GM21423 (cell line): ENCODE measurements around the gene CDH11.

ENCODE experiments used
- ATAC-seq: cut with Tn5 transposase; IDR thresholded peaks from one replicate; pipeline ENCODE4 v1.9.1; 2021; ENCODE audit warnings: mild to moderate bottlenecking, moderate library complexity; ENCODE audit not compliant: unreplicated experiment

Gene CDH11

DNA sequence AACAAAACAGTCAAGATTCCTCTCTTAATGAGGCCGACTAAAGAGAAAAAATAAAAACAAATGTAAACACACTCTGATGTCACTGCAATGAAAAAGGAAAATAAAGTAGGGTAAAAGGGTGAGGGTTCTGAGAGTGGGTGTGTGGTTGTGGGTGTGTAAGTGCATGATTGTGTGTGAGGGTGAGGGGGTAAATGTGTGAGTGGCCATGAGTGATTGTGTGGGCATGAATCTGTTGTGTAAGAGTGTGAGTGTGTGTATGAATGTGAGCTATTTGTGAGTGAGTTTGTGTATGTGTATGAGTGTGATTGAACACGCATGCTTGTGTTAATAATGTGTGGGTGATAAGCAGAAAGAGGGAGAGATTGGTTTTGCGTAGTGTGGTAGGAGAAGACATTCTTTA, 132.8 kb downstream of the CDH11 start:
- ATAC-seq: no peak

DNA sequence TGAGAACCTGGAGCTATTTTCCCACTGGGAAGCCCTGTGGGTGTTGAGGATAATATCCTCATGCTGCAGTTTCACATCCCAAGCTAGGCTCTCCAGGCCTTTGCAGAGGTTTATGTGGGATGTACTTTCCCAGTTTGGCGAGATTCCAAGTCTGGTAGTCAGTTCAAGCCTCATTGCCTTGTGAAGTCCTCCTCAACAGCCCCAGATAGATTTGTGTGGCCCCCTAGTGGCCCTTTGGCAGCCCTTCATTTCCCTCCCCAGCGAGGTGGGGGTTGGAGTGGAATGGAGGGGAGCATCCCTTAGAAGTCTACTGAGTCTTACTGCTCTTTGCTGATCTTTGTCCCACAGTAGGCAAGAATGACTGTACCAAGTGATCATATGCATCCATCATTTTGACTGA, 137.9 kb downstream of the CDH11 start:
- no peak for ATAC-seq

DNA sequence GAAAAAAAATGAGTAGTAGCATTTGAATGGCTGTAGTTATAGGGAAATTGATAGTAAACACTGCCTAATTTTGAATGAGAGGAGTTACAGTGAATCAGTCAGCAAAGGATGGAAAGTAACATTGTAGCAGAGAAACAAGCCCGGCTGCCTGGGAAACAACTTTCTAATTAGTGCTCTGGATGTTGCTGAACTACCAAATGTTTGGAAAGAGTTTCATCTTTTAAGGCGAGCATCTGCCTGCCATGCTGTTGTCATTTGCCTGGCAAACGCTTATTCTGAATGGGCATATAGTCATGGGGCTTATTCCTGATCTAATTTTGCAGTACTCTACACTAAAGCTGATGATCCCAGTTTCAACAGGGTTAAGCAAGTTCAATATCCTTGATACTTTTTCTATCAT, 138.6 kb downstream of the CDH11 start:
- no peak for ATAC-seq

DNA sequence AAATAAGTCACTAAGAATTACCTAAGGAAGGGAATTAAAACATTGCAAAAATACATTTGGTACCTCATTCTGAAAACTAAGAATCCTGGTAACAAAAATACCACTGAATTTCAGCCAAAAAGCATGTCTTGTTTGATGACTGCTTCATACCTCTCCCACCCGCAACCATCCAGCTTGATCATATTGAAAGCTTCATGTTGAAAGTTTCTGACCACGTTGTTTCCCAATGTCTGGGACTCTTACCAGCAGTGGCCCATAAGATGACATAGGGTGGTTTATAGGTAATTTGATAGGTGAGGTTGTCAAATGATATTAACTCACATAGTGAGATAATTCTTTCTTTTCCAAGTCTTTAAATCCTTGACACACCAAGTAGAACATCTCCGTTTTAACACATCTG, 139.3 kb downstream of the CDH11 start:
- no peak for ATAC-seq

DNA sequence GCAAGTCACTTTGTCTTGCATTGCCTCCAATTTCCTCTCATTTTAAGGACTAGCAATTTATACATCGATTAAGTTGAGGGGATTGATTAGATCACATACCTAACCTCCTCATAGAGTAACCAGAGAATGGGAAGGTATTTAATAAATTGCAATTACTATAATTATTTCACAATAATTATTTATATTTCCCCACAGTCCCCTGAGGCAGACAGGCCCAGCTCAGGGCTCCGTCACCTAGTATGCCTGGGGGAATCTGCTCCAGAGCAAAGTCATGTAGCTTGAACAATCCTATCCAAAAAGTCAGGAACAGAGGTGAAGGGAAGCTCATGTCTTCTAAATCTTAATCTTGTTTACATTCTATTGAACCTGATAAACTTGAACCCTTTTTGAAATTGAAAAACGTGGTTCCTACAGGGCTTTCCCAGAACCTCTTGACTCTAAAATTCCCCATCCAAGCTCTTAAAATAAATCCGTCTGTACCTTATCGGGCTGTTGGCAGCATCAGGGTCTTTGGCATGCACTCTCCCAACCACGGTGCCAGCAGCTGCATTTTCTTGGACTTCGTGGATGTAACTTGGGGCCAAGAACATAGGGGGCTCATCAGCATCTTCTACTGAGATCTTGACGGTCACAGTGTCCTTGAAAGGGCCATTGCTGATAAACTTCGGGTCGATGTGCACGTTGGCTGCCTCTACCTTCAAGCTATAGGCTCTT, 140.1 kb downstream of the CDH11 start:
- ATAC-seq: no peak

DNA sequence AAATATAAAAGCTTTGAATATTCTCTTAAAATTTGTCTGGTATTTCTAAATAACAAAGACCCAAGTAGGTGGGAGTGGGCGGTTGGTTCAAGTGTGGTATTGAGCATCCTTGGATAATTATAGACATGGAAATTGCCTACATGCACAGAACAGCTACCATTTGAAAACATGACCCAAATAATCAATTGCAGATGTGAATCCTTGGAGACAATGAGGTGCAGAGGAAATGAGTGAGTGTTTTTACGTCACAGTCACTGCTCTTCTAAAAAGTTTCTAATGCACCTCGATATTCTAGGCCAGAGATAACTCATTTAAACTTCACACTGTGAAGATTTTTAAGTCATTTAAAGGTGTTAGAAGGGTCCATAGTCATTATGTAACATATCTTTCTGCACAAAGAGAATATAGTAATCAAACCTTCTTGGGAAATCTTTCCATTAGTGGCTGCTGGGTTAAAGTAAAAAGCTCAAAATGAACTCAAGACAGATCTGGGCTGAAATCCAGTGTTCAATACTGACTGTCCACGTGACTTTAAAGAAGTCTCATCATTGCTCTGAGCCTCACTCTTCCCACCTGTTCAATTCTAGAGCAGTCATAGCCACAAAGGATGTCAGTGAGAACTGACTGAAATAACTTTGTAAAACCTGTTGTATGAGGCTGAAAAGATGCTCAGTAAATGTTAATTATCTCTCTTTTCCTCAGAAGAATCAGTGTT, 144.5 kb downstream of the CDH11 start:
- ATAC-seq: no peak

DNA sequence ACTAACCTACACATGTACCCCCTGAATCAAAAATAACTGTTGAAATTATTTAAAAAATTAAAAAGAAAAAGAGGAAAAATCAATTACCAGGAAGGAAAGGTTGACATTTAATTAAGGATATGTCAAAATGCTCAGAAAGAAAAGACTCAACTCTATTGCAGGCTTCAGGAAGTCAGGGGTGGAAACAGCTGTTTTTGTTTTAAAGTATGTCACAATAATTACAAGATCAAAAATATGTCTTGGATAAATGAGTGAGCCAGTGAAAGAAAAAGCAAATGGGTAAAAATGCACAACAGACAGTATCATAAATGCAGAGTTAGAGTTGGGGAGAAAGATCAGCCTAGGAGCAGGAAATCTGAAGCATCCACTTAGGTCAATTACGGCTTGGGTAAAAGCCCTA, 146.0 kb downstream of the CDH11 start:
- no peak for ATAC-seq

DNA sequence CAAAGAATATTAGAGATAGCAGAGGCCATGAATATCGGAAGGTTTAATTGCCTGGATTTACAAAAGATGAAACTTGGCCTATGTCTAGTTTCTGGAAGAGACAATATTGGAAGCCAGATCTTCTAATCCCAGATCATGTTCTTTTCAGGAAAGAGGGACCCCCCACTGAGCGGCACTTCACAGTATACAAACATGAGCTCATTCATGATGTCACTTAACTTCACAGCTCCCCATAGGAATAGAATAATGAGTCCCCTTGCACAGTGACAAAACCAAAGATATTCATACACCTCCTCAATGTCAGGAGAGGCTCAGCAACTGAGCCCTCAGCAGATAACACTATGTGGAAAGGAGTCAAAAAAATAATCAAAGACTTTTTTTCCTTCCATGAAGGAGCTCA, 147.5 kb downstream of the CDH11 start:
- ATAC-seq: no peak

DNA sequence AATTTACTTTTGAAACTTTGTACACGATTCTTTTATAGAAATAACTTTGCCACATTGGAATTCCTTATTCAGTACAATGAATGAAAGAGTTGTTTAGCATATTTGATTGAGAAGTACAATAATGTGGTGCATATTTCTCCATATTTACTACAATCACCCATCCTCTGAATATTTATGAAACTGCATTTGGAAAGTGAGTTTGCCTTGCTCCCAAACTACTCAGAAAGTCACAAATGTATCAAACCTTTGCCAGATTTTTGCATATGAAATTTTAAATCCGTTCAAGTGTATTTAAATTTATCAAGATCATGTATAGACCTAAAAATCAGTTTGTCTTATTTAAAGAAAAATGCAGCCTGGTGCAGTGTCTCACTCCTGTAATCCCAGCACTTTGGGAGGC, 148.7 kb downstream of the CDH11 start:
- no peak for ATAC-seq

DNA sequence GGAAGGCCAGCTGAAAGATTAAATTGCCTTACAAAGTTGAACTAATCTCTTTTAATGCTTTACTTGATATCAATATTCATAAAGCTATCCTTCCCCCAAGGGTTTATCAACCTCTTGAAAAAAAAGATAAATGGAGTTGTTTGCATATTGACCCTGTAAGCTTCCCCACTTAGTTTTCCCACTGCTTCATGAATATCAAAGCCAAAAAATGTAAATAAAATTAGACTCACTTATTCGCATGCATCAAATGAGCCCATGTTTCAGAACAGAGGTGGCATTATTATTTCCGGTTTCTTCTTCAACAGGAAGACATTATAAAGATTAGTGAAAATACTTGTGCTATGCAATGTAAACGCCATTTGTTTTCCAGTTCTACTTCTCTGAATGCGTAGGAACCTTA, 150.7 kb downstream of the CDH11 start:
- no peak for ATAC-seq

DNA sequence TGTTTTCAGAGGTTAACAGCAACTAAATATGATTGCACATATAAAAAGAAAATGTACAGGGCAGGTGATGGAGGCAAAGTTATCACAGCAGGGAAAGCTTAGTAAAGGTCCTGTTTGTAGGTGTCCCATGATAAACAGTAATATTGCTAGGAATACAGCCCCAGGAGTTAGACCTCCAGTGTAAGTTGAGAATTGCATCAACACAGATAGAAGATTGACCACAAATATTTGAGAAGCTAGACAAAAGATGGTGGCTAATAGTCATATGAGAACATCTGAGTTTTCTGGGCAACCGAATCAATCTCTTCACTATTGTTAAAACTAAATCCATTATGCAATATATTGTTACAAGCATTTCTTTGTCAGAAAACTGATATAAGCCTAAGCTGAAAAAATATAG, 152.6 kb downstream of the CDH11 start:
- ATAC-seq: no peak

DNA sequence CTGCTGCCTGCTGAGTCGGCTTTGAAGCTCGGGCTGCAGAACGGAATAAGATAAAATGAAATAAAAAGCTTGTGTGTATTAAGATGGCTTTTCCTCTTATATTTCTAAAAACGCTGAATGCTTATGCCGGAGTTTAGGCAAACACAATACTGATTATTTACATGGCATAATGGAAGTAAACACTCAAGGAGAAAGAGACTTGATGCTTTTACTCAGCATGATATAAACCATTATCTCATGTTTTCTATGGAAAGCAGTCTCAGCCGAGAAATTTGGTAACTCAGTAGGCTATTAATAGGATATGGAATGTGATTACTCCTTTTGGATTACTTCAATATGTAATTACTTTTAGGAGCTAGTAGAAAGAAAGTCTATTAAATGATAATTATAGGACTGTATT, 153.3 kb downstream of the CDH11 start:
- no peak for ATAC-seq

DNA sequence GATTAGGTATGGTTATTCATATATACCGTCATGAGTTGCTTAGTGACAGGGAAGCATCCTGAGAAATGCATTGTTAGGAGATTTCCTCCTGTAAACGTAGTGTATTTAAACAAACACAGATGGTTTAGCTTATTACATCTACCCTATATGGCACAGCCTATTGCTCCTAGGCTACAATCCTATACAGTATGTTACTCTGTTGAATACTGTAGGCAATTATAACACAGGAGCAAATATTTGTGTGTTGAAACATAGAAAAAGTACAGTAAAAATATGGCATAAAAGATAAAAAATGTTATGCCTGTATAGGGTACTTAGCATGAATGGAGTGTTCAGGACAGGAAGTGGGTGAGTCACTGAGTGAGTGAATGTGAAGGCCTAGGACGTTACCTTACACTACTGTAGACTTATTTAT, 157.7 kb downstream of the CDH11 start:
- no peak for ATAC-seq

DNA sequence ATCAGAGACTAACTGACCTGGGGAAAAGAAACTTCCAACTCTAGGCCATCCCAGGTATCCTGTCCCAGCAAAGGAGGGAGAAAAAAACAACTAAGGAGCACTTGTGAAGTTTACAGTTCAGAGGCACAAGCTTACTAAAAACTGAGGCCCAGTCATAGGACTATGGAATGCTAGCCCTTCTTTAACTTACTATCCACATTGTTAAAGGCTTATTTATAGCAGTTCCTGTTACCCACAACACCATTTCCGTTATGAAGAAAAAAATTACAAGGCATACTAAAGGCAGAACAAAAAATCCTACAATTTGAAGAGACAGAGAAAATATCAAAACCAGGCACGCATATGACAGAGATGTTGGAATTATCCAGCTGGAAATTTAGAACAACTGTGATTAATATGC, 159.1 kb downstream of the CDH11 start:
- no peak for ATAC-seq

DNA sequence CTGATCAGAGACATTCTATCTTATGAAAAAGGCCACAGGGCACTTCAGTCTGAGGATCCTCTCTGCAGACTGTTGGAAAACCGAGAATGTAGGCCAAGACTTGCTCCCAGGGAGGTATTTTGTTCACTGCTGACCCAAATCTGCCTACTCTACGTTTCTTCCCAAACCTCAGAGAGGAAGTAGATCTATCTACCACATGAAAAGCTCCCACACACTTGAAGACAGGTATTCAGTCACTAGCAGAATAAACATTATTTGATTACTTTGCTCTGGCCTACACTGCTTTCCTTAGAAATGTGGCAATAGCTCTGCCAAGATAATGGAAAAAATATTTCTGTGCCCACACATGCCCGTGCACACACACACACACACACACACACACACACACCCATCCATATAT, 164.6 kb downstream of the CDH11 start:
- no peak for ATAC-seq

DNA sequence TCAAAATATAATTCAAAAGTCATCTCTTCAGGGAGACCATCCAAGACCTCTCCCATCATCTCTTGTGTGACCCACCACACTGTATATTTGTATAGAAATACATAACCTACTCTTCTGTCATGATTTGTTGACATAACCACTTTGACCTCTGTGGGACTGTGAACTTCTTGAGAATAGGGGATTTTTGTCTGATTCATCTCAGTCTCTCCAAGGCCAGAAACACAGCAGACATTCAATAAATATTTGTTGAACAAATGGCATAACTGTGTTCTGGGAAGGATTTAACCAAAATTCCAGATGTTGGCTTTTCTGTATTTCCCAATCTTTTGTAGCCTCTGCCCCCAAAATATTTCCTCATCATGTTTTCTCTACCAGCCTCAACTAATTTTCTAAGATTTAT, 169.7 kb downstream of the CDH11 start:
- no peak for ATAC-seq

DNA sequence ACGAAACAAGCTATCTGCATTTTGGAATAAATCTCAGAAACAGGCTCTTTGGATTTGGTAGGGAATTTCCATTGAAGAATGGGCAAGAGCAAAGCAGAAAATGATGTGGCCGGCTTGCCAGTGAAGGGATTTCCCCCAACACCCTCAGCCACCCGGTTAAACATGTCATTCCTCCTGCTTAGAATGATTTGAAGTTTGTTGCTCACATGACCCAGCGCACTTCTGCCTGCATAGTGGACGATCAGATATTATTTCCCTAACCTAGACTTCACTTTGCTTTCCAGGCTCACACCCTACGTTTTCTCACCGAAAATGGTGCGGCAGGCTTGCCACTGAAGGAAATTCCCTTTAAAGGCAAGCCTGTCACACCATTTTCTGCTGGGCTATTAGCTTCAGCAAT, 170.7 kb downstream of the CDH11 start:
- ATAC-seq: no peak

DNA sequence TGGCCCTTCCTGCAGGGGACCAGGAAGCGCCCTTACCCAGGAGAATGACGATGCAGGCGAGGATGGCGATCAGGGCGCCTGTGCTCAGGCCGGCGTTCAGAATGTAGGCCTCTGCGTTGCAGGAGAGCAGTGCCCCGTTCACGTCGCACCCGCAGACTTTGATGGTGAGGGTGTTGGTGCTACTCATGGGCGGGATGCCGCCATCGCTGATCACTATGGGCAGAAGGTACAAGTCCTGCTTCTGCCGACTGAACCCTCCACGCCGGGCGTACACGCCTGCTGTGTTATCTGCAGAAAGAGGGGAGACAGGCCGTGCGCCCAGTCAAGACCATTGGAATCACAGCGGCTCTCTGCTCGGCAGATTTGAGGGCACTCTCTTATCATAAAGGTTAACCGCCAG, 171.1 kb downstream of the CDH11 start:
- ATAC-seq: no peak

DNA sequence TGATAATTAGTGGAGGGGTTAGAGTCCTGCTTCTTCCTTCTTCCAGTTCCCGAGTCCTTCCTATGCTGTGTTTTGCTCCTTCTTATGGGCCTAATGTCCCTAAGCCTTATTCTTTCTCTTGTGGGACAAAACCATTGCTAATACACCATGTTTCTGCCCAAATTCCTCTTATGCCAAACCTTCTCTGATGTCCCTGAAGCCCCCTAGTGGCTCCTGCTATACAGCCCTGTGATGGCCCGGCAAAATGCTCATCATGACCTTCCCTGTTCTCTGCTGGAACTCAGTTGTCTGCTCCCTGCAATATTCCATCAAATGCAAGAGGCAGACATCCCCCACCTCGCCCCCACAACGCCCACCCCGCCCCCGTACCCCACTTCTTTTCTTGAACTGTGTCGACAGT, 171.6 kb downstream of the CDH11 start:
- no peak for ATAC-seq

DNA sequence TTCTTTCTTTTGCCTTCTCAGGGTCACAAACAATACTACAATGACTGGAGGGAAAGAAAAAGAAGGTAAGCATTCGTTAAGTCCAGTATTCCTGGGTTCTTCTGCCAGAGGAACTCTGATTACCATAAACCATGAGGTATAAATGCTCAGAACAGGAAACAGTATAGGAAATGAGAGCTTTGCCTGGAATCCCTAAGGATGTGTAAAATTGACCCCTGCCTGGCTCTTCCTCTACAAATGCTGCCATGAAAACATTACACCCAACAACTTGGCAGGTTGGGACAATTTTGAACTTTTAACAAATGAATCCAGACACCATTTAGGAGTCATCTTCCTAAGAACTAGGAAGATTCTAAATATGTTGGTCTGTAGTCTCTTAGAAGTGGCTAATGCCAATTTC, 173.8 kb downstream of the CDH11 start:
- ATAC-seq: no peak

DNA sequence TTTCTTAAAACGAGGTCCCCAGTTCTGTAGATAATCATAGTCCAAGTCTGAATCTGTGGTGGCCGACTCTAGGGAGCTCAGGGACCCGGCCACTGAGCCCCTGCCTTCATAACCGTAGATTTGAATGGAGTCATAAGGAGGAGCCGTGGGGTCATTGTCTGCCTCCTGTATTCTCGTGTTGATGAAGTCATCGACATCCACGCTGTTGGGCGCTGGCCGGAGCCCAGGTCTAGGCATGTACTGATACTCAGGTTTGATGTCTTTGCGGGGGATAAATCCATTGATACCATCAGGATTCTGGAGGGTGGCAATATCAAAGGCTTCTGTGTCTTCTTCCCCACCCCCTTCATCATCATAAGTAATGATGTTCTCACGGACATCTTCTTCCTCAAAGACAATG, 174.2 kb downstream of the CDH11 start:
- ATAC-seq: no peak

DNA sequence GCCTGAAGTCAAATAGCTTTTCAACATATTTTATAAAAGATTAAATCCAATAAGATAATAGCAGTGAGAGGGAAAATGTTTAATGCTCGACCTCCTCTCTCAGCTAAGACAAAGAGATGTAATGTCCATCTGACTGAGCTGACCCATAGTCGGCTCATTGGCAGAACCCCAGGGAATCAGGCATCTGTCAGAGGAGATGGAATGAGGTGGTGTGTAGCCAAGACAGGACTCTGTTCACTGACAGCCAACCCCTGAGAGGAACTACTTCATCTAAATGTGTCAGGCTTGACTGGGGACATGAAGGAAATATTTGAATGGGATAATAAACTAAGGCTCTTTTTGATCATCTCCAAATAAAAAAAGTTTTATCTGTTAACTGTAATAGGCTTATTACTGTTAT, 188.0 kb downstream of the CDH11 start:
- ATAC-seq: no peak

DNA sequence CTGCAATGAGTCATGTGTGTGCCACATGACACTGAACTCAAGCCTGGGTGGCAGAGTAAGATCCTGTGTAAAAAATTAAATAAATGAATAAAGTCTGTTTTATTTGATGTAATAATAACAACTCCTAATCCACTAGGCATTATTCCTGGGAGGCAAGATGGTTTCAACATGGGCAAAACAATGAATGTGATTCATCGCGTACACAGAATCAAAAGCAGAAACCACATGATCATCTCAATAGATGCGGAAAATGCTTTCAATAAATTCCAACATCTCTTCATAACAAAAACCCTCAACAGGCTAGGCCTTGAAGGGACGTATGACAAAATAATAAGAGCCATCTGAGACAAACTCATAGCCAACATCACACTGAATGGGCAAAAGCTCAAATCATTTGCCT, 195.4 kb downstream of the CDH11 start:
- ATAC-seq: no peak
